ENCODE measurements around the gene SPINDOC.

DNA sequence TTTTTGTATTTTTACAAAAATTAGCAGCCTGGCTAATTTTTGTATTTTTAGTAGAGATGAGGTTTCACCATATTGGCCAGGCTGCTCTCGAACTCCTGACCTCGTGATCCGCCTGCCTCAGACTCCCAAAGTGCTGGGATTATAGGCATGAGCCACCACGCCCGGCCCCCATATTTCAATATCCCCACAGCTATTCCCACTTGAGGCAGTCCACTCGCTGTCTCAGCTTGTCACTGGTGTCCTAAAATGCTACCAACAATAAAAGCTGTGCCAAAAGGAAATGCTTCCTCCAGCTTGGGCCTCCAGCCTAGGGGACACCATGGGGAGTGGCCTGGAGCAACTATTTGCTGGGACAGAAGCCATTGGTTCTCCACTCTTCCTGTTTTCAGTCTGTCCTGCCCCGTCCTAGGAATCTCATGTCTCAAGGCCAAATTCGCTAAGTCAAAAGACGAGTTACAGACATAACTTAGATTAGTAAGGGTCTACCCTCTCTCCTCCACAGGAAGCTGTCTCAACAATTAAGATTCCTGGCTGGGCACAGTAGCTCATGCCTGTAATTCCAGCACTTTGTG, 7.3 kb upstream of the SPINDOC start:
- TF ChIP-seq, protein P1, sequence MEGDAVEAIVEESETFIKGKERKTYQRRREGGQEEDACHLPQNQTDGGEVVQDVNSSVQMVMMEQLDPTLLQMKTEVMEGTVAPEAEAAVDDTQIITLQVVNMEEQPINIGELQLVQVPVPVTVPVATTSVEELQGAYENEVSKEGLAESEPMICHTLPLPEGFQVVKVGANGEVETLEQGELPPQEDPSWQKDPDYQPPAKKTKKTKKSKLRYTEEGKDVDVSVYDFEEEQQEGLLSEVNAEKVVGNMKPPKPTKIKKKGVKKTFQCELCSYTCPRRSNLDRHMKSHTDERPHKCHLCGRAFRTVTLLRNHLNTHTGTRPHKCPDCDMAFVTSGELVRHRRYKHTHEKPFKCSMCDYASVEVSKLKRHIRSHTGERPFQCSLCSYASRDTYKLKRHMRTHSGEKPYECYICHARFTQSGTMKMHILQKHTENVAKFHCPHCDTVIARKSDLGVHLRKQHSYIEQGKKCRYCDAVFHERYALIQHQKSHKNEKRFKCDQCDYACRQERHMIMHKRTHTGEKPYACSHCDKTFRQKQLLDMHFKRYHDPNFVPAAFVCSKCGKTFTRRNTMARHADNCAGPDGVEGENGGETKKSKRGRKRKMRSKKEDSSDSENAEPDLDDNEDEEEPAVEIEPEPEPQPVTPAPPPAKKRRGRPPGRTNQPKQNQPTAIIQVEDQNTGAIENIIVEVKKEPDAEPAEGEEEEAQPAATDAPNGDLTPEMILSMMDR (conservative IDR thresholded peaks at IDR 0.05 in 1 of 2, IDR thresholded peaks at IDR 0.05 in 1 of 2; ENCODE audit: extremely low read depth in 1 of 2, insufficient read depth in 1 of 2, low read depth in 1 of 2, low read length in 2 of 2), result no peak
- TF ChIP-seq EZH2 (IDR thresholded peaks at IDR 0.05; ENCODE audit: borderline replicate concordance, low read length), result no peak
